ENCODE results near the gene SLC30A4.

- TF ChIP-seq GATA3 (IDR thresholded peaks at IDR 0.05; ENCODE audit: low read depth, low read length) (no peak), GATA2 (IDR thresholded peaks at IDR 0.05; ENCODE audit: low read depth, low read length) (no peak)
Measured at GRCh38 chr15:45523166-45523460, 558 bp upstream of the SLC30A4 start.
